NCI-H2081 treated with DMSO at 0.1 percent for 48 hours (cell line): ENCODE data around the gene GLOD5.

Experiments used
- DNase-seq: peaks from one replicate; lab custom pipeline; 2025; lab: John Stamatoyannopoulos, UW

Gene GLOD5

GRCh38 chrX:48754238-48754637 lies 7.3 kb upstream of the GLOD5 start:
- DNase-seq, result no peak

- no peak for DNase-seq
Measured at GRCh38 chrX:48769230-48769629, 7.7 kb downstream of the GLOD5 start.

- DNase-seq, result no peak
Measured at GRCh38 chrX:48770296-48770695, 8.7 kb downstream of the GLOD5 start.

GRCh38 chrX:48772602-48773001 lies 11.1 kb downstream of the GLOD5 start:
- DNase-seq, result no peak

GRCh38 chrX:48776818-48777439 lies 15.4 kb downstream of the GLOD5 start:
- no peak for DNase-seq

DNA sequence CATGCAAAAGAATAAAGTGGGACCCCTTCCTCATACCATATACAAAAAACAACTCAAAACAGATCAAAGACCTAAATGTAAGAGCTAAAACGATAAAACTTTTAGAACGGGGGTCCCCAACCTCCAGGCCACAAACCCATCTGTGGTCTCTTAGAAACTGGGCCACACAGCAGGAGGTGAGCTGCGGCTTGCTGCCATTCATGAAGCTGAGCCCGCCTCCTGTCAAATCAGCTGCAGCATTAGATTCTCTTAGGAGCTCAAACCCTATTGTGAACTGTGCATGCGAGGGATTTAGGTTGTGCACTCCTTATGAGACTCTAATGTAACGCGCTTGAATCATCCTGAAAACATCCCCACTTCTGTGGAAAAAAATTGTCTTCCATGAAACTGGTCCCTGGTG lies 17.9 kb downstream of the GLOD5 start:
- no peak for DNase-seq

- no peak for DNase-seq
Measured at GRCh38 chrX:48781705-48782104, 20.2 kb downstream of the GLOD5 start.

DNA sequence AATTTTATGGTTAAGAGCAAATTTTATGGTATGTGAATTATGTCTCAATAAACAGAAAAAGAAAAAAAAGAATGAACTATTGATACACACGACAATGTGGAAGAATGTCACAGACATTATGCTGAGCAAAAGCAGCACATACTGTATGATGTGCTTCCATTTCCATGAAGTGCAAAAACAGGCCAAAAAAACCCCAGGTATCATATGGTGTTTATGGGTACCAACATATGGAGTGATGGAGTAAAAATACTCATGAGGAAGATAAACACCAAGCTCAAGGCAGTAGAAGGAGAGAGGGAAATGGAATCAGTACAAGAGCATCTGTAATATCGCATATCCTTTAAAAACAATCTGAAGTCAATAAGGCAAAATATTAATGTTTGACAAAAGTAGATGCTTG lies 20.7 kb downstream of the GLOD5 start:
- DNase-seq, result no peak

- DNase-seq, result no peak
Measured at GRCh38 chrX:48782795-48783194, 21.2 kb downstream of the GLOD5 start.

GRCh38 chrX:48784726-48785125 lies 23.2 kb downstream of the GLOD5 start:
- DNase-seq, result no peak

GRCh38 chrX:48785186-48785539 lies 23.6 kb downstream of the GLOD5 start:
- DNase-seq, result no peak

GRCh38 chrX:48785540-48786214 lies 24.1 kb downstream of the GLOD5 start:
- DNase-seq, result no peak

- DNase-seq, result no peak
Measured at GRCh38 chrX:48786341-48786800, 24.8 kb downstream of the GLOD5 start, which contains the start of gene GATA1. Gene GATA1 (plus strand): TSS chrX:48786590. CDS start chrX:48791110, 4,520 bp downstream.

GRCh38 chrX:48786825-48787504 lies 25.4 kb downstream of the GLOD5 start:
- no peak for DNase-seq

- DNase-seq, result no peak
Measured at GRCh38 chrX:48787505-48788443, 26.2 kb downstream of the GLOD5 start.

DNA sequence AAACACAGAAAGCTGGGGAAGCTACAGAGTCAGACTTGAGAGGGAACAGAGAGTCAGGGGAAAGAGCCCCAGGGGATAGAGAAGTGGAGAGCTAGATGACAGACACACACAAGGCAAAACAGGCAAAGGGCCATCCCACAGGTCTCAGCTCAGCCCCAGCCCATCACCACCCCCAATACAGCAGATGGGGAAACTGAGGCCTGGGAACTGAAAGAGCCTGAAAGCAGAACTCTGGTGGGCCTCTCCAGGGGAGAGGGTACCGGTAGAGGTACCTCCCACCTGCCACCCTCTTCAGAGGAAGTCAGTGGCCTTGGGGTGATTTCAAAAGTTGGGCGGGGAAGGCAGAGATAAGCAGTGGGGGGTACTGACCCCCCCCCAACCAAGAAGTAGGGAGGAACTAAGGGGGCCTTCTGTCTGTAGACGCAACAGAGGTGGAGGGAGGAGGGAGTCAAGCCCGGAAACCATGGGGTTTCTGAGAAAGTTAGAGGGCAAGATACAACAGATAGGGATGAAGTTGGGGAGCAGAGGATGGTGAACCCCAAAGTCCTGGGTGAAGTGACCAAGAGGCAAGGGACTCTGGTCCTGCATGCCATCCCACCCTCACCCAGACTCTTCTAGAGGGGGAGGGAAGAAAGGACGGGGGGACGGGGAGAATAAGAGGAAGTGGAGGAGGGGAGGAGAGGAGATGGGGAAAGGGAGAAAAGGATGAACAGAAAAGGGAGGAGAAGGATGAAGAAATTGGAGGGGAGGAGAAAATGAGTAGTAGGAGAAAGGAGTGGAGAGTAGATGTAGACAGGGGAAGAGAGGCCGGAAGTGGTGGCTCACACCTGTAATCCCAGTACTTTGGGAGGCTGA lies 28.0 kb downstream of the GLOD5 start:
- no peak for DNase-seq

- no peak for DNase-seq
Measured at GRCh38 chrX:48790477-48790876, 28.9 kb downstream of the GLOD5 start.

DNA sequence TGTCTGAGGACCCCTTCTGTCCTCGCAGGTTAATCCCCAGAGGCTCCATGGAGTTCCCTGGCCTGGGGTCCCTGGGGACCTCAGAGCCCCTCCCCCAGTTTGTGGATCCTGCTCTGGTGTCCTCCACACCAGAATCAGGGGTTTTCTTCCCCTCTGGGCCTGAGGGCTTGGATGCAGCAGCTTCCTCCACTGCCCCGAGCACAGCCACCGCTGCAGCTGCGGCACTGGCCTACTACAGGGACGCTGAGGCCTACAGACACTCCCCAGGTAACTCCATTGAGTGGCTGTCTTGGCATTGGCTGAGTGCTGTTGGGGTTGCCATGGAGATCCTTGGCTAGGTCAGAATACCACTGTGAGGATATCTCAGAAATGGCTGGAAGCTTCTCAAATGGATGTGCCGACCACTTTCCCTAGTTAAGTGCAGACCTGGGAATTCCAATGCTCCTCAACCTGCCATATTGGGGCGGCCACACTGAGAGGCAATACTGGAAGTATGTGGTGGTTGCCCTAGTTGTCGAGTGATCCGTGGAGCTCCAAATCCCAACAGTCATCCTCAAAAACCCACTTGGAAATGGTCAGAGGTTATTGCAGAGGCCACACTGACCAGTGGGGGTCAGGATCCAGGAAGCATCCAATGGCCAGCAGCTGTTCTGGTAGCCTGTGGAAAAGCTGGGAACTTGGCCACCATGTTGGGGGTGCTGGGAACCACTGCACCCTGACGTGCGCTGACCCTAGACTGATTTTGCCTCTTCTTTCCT lies 29.7 kb downstream of the GLOD5 start:
- DNase-seq, result no peak

DNA sequence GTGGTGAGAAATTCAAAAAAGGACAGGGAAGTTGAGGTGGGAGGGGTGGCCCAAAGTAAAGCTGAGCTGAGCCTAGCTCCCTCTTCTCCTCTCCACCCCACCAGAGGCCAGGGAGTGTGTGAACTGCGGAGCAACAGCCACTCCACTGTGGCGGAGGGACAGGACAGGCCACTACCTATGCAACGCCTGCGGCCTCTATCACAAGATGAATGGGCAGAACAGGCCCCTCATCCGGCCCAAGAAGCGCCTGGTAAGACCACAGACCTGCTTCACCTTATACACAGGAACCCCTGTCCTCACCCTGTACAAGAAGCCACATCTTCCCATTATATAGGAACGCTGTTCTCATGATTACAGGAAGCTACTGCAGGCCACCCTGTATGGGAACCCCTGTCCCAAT lies 30.7 kb downstream of the GLOD5 start:
- no peak for DNase-seq

GRCh38 chrX:48793935-48794334 lies 32.4 kb downstream of the GLOD5 start:
- no peak for DNase-seq
